ENCODE data around the gene SAMD8. TPM values are rescaled to one million over a fixed set of nuclear protein-coding genes. Genes with fewer than 3 reads are reported as not detected.

Gene SAMD8
- total and polyA plus RNA-seq, 2 of the 8 experiments (the other 6 are each of a cell fraction or from before 2014, with no cell fraction given): 11.7 to 20.9 TPM

- TF ChIP-seq BACH1 (IDR thresholded peaks at IDR 0.05; ENCODE audit: low read length) (no peak), SRF (IDR thresholded peaks at IDR 0.05; ENCODE audit: low read depth, low read length) (no peak), CHD1 (IDR thresholded peaks at IDR 0.05; ENCODE audit: low read depth, low read length) (no peak; the same call in 1 of the 2 replicates), CTBP2 (IDR thresholded peaks at IDR 0.05; ENCODE audit: borderline replicate concordance, insufficient read depth, insufficient read length, low read length) (no peak), TCF12 (IDR thresholded peaks at IDR 0.05; ENCODE audit: low read depth, low read length) (no peak), TAF1 (IDR thresholded peaks at IDR 0.05; ENCODE audit: low read depth, low read length) (peak; percentile 25; the same call in 1 of the 2 replicates), SP1 (IDR thresholded peaks at IDR 0.05; ENCODE audit: low read depth, low read length) (no peak), NRF1 (IDR thresholded peaks at IDR 0.05; ENCODE audit: low read depth, low read length) (no peak), EGR1 (IDR thresholded peaks at IDR 0.05; ENCODE audit: borderline replicate concordance, low read depth, low read length) (no peak), EP300 (IDR thresholded peaks at IDR 0.05; ENCODE audit: borderline replicate concordance in 1 of 2, low read depth in 2 of 2, low read length in 2 of 2) (no peak), GABPA (IDR thresholded peaks at IDR 0.05; ENCODE audit: borderline replicate concordance, insufficient read depth, low read length) (no peak)
These were observed 99.7 kb downstream of the SAMD8 start (continued) for GRCh38 chr10:75211007-75211691.

Measured in H1 (cell line).